ENCODE measurements around the gene EFCAB13.

- TF ChIP-seq TCF7L2 (IDR thresholded peaks at IDR 0.05; ENCODE audit: borderline replicate concordance, low read depth, low read length) (no peak), REST (tag by site-specific recombination; IDR thresholded peaks at IDR 0.05) (no peak), CTCF (tag by site-specific recombination; IDR thresholded peaks at IDR 0.05) (no peak), ZBTB1 (tag by site-specific recombination; IDR thresholded peaks at IDR 0.05) (no peak), IKZF3 (tag by site-specific recombination; IDR thresholded peaks at IDR 0.05) (no peak), PBX3 (CRISPR knock-in tag; IDR thresholded peaks at IDR 0.05) (no peak), ZNF302 (tag by site-specific recombination; IDR thresholded peaks at IDR 0.05; ENCODE audit: low read depth) (no peak), ZNF146 (tag by site-specific recombination; IDR thresholded peaks at IDR 0.05) (no peak), ZNF660 (tag by site-specific recombination; IDR thresholded peaks at IDR 0.05) (no peak), ZFP41 (tag by site-specific recombination; IDR thresholded peaks at IDR 0.05; ENCODE audit: borderline replicate concordance) (no peak), YY1 (tag by site-specific recombination; IDR thresholded peaks at IDR 0.05) (no peak), ZNF600 (tag by site-specific recombination; IDR thresholded peaks at IDR 0.05) (no peak), ZNF18 (tag by site-specific recombination; IDR thresholded peaks at IDR 0.05) (no peak)
Observed at GRCh38 chr17:47292206-47292605, 31.5 kb upstream of the EFCAB13 start.

All from HEK293 (cell line).